GM12891 (cell line): ENCODE measurements around the gene CHST6.

Source experiments
- POLR2A ChIP-seq: IDR thresholded peaks from 2 replicates; pipeline ENCODE4 v1.6.1; 2011; ENCODE audit warnings: low read depth, low read length, control low read depth
- POLR2AphosphoS5 ChIP-seq: IDR thresholded peaks from 2 replicates; pipeline ENCODE4 v1.6.1; 2011; ENCODE audit warnings: low read depth, low read length, control low read depth

- TF ChIP-seq POLR2A (no peak), POLR2AphosphoS5 (no peak)
Measured at GRCh38 chr16:75503801-75504200, 8.6 kb upstream of the CHST6 start.
